ENCODE results near the gene PHC3. TPM values are rescaled to one million over a fixed set of nuclear protein-coding genes. Genes with fewer than 3 reads are reported as not detected.
A peak's percentile ranks its signal among the peaks of the same experiment; 100 is the strongest.

PHC3 gene
- total RNA-seq, 2 donors from 2014 or later = 53.2 to 77.6 TPM

- no peak for ATAC-seq
- DNase-seq (ENCODE audit: low spot score) = no peak
- H3K27ac Mint-ChIP-seq = peak overlapping the region in 1 of 2 donors; percentile 15
Observed at GRCh38 chr3:170163956-170164645, 17.4 kb downstream of the PHC3 start.

GRCh38 chr3:170162630-170163029 lies 18.9 kb downstream of the PHC3 start:
- ATAC-seq (no peak), DNase-seq (ENCODE audit: low spot score) (no peak)
- peak overlapping the region; percentile 26 to 32 for H3K27ac Mint-ChIP-seq
- peaks cover 26 to 43% of the 10 kb centered on the region in 2 donors for H3K4me1 Mint-ChIP-seq (ENCODE audit: low read depth in 2 of 2)
- no peak overlapping the region for H3K4me3 Mint-ChIP-seq
- H3K9me3 Mint-ChIP-seq = no peaks in the 10 kb centered on the region
- H3K36me3 Mint-ChIP-seq = peaks cover 29% of the 10 kb centered on the region
- no peaks in the 10 kb centered on the region for H3K27me3 Mint-ChIP-seq

More at GRCh38 chr3:170163956-170164645, 17.4 kb downstream of the PHC3 start:
- Mint-ChIP-seq H3K4me1 (ENCODE audit: low read depth in 2 of 2) (peaks cover 26 to 44% of the 10 kb centered on the region in 2 donors), H3K27me3 (no peaks in the 10 kb centered on the region), H3K4me3 (no peak overlapping the region), H3K36me3 (peaks cover 31% of the 10 kb centered on the region), H3K9me3 (no peaks in the 10 kb centered on the region)

GRCh38 chr3:170162052-170162451 lies 19.5 kb downstream of the PHC3 start:
- H3K4me3 Mint-ChIP-seq = no peak overlapping the region
- H3K36me3 Mint-ChIP-seq = peaks cover 29% of the 10 kb centered on the region
- DNase-seq (ENCODE audit: low spot score) (no peak), ATAC-seq (peak in 1 of 2 donors; percentile 51)
- peak overlapping the region; percentile 2 to 32 for H3K27ac Mint-ChIP-seq
- H3K9me3 Mint-ChIP-seq = no peaks in the 10 kb centered on the region
- no peaks in the 10 kb centered on the region for H3K27me3 Mint-ChIP-seq
- H3K4me1 Mint-ChIP-seq (ENCODE audit: low read depth in 2 of 2) = peaks cover 28 to 43% of the 10 kb centered on the region in 2 donors

GRCh38 chr3:170159933-170160332 lies 21.6 kb downstream of the PHC3 start:
- Mint-ChIP-seq H3K9me3 (no peaks in the 10 kb centered on the region), H3K4me1 (ENCODE audit: low read depth in 2 of 2) (peaks cover 27 to 42% of the 10 kb centered on the region in 2 donors), H3K27ac (no peak overlapping the region), H3K36me3 (peaks cover 25% of the 10 kb centered on the region), H3K27me3 (no peaks in the 10 kb centered on the region), H3K4me3 (no peak overlapping the region)
- ATAC-seq (no peak), DNase-seq (ENCODE audit: low spot score) (no peak)

DNA sequence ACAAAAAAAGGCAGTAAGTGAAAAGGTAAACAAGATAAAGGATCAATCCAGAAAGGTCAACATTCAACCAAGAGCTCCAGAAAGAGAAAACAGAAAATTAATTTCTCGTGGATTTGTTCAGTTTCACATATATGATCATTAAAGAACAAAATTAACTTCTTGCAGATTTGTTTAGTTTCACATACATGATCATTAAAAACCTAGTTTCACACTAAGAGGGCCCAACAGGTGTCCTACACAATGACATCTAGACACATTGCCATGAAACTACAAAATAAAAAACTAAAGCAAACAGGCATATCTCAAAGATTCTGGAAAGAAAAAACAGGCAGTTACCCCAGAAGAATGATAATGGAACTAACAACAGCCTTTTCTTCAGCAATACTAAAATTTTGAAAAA lies 22.1 kb downstream of the PHC3 start:
- H3K27ac Mint-ChIP-seq = peak overlapping the region in 1 of 2 donors; percentile 25
- DNase-seq (ENCODE audit: low spot score) = no peak
- no peak overlapping the region for H3K4me3 Mint-ChIP-seq
- H3K36me3 Mint-ChIP-seq = peaks cover 20% of the 10 kb centered on the region
- no peaks in the 10 kb centered on the region for H3K27me3 Mint-ChIP-seq
- no peaks in the 10 kb centered on the region for H3K9me3 Mint-ChIP-seq
- no peak for ATAC-seq
- peaks cover 28 to 42% of the 10 kb centered on the region in 2 donors for H3K4me1 Mint-ChIP-seq (ENCODE audit: low read depth in 2 of 2)

GRCh38 chr3:170155604-170156003 lies 25.9 kb downstream of the PHC3 start:
- DNase-seq (ENCODE audit: low spot score) = no peak
- Mint-ChIP-seq H3K36me3 (no peaks in the 10 kb centered on the region), H3K9me3 (no peaks in the 10 kb centered on the region), H3K4me1 (ENCODE audit: low read depth in 2 of 2) (peaks cover 26 to 38% of the 10 kb centered on the region in 2 donors), H3K27ac (no peak overlapping the region), H3K4me3 (no peak overlapping the region), H3K27me3 (no peaks in the 10 kb centered on the region)
- no peak for ATAC-seq

GRCh38 chr3:170154569-170155143 lies 26.9 kb downstream of the PHC3 start:
- DNase-seq (ENCODE audit: low spot score) (no peak), ATAC-seq (no peak)
- Mint-ChIP-seq H3K27ac (peak overlapping the region; percentile 16 to 55), H3K4me3 (peak overlapping the region; percentile 4), H3K9me3 (no peaks in the 10 kb centered on the region), H3K4me1 (ENCODE audit: low read depth in 2 of 2) (peaks cover 23 to 30% of the 10 kb centered on the region in 2 donors), H3K27me3 (no peaks in the 10 kb centered on the region), H3K36me3 (no peaks in the 10 kb centered on the region)

DNA sequence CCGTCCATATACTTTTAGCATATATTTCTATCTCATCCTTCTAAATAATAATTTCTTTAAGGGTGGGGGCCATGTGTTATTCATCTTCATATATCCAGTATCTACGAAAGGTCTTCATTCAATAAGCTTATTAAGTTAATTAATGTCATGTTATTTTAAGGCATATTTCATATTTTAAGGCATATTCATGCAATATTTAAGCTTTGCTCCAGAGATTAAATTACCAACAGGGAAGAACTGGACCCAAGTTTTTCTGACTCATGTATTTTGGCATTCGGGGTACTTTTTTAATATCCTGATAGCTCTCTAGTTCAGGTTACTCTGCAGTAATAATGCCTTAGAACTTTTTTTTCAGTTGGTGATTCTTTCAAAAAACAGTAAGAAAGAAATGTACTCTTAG lies 27.4 kb downstream of the PHC3 start:
- ATAC-seq = no peak
- DNase-seq (ENCODE audit: low spot score) = no peak
- H3K4me3 Mint-ChIP-seq = no peak overlapping the region
- H3K9me3 Mint-ChIP-seq = no peaks in the 10 kb centered on the region
- peak overlapping the region; percentile 16 to 55 for H3K27ac Mint-ChIP-seq
- H3K27me3 Mint-ChIP-seq = no peaks in the 10 kb centered on the region
- no peaks in the 10 kb centered on the region for H3K36me3 Mint-ChIP-seq
- H3K4me1 Mint-ChIP-seq (ENCODE audit: low read depth in 2 of 2) = peaks cover 23 to 30% of the 10 kb centered on the region in 2 donors

DNA sequence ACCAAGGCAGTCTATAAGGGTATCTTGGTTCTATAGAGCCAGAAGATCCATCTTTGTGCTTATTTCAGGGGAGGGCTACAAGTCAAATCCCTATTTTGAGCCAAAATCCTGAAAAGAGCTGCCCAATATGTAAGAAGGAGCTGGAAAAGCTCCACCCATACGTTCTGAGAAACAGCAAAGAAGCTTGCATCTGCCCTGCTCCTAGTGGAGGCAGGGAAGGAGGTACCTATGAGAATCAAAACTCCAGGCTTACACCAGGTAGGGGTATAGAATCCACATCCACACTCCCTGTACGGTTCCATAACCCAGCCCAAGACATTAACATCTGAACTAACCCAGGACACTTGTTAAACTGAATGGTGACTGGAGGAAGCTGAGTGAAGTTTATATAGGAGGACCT lies 30.0 kb downstream of the PHC3 start:
- no peak overlapping the region for H3K4me3 Mint-ChIP-seq
- no peaks in the 10 kb centered on the region for H3K36me3 Mint-ChIP-seq
- no peak overlapping the region for H3K27ac Mint-ChIP-seq
- DNase-seq (ENCODE audit: low spot score) = no peak
- no peaks in the 10 kb centered on the region for H3K9me3 Mint-ChIP-seq
- H3K27me3 Mint-ChIP-seq = no peaks in the 10 kb centered on the region
- peaks cover 21 to 30% of the 10 kb centered on the region in 2 donors for H3K4me1 Mint-ChIP-seq (ENCODE audit: low read depth in 2 of 2)
- ATAC-seq = no peak

DNA sequence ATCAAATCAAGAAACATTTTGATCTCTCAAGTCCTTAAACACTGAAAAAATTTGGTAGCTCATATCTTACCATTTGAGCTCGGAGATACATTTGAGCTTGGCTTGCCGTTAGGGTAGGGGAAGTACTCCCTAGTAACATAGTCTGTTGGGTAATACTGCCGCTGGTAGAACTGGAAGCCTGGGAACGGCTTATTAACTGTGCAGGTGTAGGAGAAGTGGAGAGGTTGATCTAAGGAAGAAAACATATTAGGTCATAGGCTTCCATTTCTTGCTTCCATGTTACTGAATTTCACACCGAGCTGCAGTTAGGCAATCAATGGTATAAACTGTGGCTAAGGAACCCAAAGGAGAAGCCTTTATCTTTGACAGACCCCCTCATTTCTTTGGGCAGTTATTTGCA lies 32.5 kb downstream of the PHC3 start:
- Mint-ChIP-seq H3K9me3 (no peaks in the 10 kb centered on the region), H3K4me3 (no peak overlapping the region), H3K36me3 (no peaks in the 10 kb centered on the region), H3K27ac (no peak overlapping the region), H3K4me1 (ENCODE audit: low read depth in 2 of 2) (peaks cover 23 to 28% of the 10 kb centered on the region in 2 donors), H3K27me3 (no peaks in the 10 kb centered on the region)
- DNase-seq (ENCODE audit: low spot score) (no peak), ATAC-seq (no peak)

- peaks cover 9 to 11% of the 10 kb centered on the region in 2 donors for H3K4me1 Mint-ChIP-seq (ENCODE audit: low read depth in 2 of 2)
- peak in 1 of 2 donors; percentile 44 for ATAC-seq
- H3K36me3 Mint-ChIP-seq = no peaks in the 10 kb centered on the region
Observed at GRCh38 chr3:170145278-170145677, 36.3 kb downstream of the PHC3 start.

DNA sequence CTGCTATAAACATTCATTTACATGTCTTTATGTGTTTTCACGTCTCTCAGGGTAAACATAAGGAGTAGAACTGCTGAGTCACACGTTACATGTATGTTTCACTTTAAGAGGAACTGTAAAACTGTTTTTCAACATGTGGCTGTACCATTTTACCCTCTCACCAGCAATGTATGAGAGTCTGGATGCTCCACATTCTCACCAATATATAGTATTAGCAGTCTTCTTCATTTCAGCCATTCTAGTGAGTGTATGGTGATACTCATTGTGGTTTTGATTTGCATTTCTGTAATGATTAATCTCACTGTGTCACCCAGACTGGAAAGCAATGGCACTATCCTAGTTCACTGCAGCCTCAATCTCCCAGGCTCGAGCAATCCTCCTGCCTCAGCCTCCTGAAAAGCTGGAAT lies 37.1 kb downstream of the PHC3 start:
- H3K4me3 Mint-ChIP-seq = no peak overlapping the region
- no peaks in the 10 kb centered on the region for H3K9me3 Mint-ChIP-seq
- H3K36me3 Mint-ChIP-seq = no peaks in the 10 kb centered on the region
- H3K27ac Mint-ChIP-seq = peak overlapping the region in 1 of 2 donors; percentile 33
- DNase-seq (ENCODE audit: low spot score) (no peak), ATAC-seq (peak; percentile 67 to 90)
- peaks cover 9 to 11% of the 10 kb centered on the region in 2 donors for H3K4me1 Mint-ChIP-seq (ENCODE audit: low read depth in 2 of 2)
- no peaks in the 10 kb centered on the region for H3K27me3 Mint-ChIP-seq

More at GRCh38 chr3:170145278-170145677, 36.3 kb downstream of the PHC3 start:
- DNase-seq (ENCODE audit: low spot score) = no peak
- Mint-ChIP-seq H3K9me3 (no peaks in the 10 kb centered on the region), H3K27me3 (no peaks in the 10 kb centered on the region), H3K4me3 (peak overlapping the region; percentile 11), H3K27ac (no peak overlapping the region)

DNA sequence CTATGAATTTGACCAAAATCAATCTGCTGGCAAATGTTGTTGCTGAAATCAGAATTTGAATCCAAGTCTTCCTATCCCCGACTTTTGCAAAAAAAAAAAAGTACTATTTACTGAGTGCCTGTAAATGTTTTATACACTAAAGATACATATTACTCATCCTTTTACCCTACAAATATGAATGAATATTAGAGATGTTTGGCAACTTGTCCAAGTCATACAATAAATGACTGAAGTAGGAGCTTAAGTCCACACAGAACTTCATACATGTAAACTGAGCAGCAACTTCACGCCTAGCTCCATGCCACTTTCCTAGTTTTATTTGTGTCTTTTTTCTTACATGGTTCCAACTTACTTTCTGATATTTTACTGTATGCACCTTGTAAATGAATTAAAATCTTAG lies 39.2 kb downstream of the PHC3 start:
- ATAC-seq (no peak), DNase-seq (ENCODE audit: low spot score) (no peak)
- Mint-ChIP-seq H3K27ac (no peak overlapping the region), H3K4me3 (no peak overlapping the region), H3K4me1 (ENCODE audit: low read depth in 2 of 2) (peaks cover 11 to 12% of the 10 kb centered on the region in 2 donors), H3K27me3 (no peaks in the 10 kb centered on the region), H3K36me3 (no peaks in the 10 kb centered on the region), H3K9me3 (no peaks in the 10 kb centered on the region)

DNA sequence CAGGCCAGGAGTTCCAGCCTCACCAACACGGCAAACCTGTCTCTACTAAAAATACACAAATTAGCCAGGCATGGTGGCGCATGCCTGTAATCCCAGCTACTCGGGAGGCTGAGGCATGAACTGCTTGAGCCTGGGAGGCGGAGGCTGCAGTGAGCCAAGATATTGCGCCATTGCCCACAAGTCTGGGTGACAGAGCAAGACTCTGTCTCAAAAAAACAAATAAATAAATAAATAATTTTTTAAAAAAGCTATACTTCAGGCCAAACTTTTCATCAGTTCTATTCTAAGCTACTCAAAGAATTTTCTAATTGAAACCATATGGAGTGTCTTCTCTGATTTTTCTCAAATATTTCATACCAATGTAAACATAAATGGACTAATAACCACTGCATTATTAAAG lies 43.5 kb downstream of the PHC3 start:
- H3K36me3 Mint-ChIP-seq = peaks cover 22% of the 10 kb centered on the region
- peaks cover 11 to 12% of the 10 kb centered on the region in 2 donors for H3K4me1 Mint-ChIP-seq (ENCODE audit: low read depth in 2 of 2)
- ATAC-seq (no peak), DNase-seq (ENCODE audit: low spot score) (no peak)
- H3K9me3 Mint-ChIP-seq = no peaks in the 10 kb centered on the region
- no peak overlapping the region for H3K4me3 Mint-ChIP-seq
- no peaks in the 10 kb centered on the region for H3K27me3 Mint-ChIP-seq
- H3K27ac Mint-ChIP-seq = peak overlapping the region in 1 of 2 donors; percentile 3

All from natural killer cell treated with Interleukin-12 subunit alpha and Interleukin-12 subunit beta and Interleukin-15 and Interleukin-18, amount 100 ng/mL, for 72 hours (primary cell).